ENCODE data around the gene PRDX3.
"Not testable (repeated sequence)": the region's sequence is repeated elsewhere in the genome, so short reads cannot be mapped to it uniquely, and the experiment has no call there.

Gene PRDX3

GRCh38 chr10:119206603-119207365 is 28.2 kb upstream of the PRDX3 start:
- peak; percentile 91 for DNase-seq (ENCODE audit: low read depth, low spot score)

DNA sequence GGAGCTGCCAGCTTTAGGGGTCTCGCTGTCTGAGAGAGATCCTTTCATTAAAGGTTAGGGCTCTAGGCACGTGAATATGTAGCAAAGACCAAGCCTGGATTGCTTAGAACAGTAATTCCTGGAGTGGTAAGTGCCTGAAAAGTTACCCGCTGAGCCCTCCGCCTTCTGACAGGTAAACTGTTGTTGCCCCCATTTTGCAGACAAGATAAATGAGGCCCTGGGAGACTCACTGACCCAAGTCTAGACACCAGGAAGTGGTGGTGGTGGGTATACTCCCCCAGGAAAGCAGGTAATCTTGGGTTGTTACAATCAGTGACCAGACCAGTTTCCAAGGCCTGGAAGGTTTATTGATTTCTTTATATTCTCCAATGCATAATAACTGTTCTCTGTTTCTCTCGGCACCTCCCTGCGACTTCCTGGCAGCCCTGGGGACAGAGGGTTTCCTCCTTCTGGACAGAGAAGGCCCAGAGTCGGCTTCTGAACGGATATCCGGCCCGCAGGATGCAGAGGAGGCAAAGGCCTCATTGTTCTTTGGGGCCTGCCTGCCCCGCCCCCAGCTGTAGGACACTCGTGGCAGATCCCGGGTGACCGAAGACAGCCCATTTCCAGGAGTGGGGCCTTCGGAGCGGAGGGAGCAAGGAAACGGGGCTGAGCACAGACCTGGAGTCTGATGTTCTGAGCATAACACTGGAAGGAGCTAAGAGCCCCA is 27.4 kb upstream of the PRDX3 start:
- no peak for DNase-seq (ENCODE audit: low read depth, low spot score)

DNA sequence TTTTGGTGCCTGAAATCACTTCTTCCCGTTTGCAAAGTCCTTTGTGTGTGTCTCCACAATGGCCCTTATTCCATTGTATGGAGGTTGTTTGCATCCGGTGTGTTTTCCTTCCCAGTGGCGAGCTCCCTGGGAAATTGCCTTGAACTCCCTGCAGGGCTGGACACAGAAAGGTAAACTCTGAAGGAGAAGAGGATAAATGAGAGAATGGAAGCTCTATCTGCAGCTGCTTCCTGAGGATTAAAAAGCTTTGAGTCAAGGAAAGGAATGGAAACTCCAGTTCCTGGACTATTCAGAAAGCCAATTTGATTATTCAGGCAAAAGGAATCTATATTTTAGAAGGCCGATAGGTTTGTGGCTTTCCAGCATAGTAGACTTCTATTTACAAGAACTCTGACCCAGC is 24.4 kb upstream of the PRDX3 start:
- peak; percentile 54 for DNase-seq (ENCODE audit: low read depth, low spot score)

DNA sequence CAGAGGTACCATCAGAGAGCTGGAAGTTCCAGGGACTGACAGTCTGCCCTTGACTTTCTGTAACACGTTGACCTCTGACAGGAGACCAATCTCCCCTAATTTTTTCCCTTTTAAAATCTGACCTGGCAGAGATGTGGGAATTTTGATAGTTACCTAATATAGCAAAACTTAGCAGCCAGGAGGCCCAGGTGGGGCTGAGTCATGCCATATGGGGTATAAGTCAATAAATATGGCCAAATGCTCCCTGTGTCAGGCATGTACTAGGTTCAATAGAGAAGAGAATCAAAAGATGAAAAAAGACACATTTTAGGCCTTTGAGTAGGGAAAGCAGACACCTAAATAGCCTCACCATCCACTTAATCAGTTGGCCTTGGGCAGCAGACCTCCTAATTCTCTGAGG is 22.6 kb upstream of the PRDX3 start:
- no peak for DNase-seq (ENCODE audit: low read depth, low spot score)

GRCh38 chr10:119199231-119199992 is 20.8 kb upstream of the PRDX3 start:
- peak; percentile 87 for DNase-seq (ENCODE audit: low read depth, low spot score)

DNA sequence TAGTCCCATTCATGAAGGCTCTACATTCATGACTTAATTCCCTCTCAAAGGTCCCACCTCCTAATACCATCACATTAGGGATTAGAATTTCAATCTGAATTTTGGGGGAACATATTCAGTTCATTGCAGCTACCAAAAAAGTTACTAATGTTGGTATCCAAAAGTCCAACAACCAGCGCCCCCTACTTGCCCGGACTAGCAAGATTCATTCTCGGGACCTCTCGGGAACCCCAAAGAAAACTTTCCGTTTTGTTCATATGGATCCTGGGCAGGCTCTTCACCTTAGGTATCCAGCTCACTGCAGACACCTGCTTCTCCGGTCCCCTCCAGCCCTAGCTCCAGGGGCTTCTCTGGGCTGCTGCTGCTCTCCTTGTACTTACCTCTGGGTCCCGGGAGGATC is 19.8 kb upstream of the PRDX3 start:
- no peak for DNase-seq (ENCODE audit: low read depth, low spot score)

GRCh38 chr10:119197921-119198320 is 19.3 kb upstream of the PRDX3 start:
- peak; percentile 47 for DNase-seq (ENCODE audit: low read depth, low spot score)

GRCh38 chr10:119191881-119192280 is 13.3 kb upstream of the PRDX3 start:
- peak; percentile 30 for DNase-seq (ENCODE audit: low read depth, low spot score)

DNA sequence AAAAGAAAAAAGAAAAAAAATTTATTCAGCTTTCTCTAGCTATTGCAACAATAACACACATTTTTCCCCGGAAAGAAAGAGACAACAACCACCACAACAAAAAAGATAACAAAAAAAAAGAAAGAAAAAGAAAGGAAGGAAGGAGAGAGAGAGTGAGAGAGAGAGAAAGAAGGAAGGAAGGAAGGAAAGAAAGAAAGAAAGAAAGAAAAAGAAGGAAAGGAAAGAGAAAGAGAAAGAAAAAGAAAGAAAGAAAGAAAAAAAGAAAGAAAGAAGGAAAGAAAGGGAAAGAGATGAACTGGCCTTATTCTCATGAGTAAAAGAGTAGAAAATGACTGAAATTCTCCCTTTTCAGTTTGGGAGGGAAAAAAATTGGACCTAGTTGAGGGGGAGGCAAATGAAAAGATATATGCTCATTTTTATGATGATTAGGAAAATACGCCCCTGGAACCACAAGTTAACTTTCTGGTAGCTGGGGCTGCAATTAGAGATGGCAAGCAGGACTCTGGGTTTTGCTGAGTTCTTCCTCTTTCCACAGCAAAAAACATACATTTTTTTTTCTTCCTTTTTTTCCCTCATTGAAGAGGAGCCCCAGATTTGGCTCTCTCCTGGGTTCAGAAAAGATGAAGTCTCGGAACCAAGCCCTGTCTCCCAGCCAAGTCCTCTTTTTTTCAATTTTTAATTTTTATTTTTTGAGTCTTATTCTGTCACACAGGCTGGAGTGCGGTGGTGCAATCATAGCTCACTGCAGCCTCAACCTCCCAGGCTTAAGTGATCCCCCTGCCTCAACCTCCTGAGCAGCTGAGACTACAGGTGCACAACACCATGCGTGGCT is 12.6 kb upstream of the PRDX3 start:
- DNase-seq (ENCODE audit: low read depth, low spot score): no peak

GRCh38 chr10:119190353-119190752 is 11.7 kb upstream of the PRDX3 start:
- peak; percentile 92 for DNase-seq (ENCODE audit: low read depth, low spot score)

GRCh38 chr10:119189811-119190282 is 11.2 kb upstream of the PRDX3 start:
- peak; percentile 84 for DNase-seq (ENCODE audit: low read depth, low spot score)

GRCh38 chr10:119183664-119184412 is 5.2 kb upstream of the PRDX3 start:
- no peak for DNase-seq (ENCODE audit: low read depth, low spot score)

- not testable (repeated sequence) for DNase-seq (ENCODE audit: low read depth, low spot score)
These were observed 2.3 kb upstream of the PRDX3 start for GRCh38 chr10:119180850-119181400.

DNA sequence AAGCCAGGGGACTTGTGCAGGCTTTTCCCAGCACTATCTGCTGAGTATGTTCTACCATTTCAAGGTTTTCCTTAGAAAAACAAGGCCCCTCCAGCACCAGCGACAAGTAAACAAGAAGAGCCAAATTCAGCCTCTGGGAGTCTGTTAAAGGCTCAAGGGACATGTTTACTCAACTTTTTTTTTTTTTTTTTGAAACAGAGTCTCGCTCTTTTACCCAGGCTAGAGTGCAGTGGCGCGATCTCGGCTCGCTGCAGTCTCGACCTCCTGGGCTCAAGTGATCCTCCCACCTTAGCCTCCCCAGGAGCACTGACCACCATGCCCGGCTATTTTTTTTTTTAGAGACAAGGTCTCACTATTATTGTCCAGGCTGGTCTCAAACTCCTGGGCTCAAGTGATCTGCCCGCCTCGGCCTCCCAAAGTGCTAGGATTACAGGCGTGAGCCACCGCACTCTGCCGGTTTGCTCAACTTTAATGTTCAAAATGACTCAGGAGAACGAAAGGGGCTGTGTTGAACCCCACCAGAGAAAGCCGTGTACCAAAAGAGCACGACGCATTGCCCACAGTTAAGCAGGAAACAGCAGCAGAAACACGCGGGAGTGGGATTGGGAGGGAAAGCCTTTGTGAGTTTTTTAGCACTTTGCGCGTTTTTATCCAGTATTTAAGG is 772 bp downstream of the PRDX3 start:
- no peak for DNase-seq (ENCODE audit: low read depth, low spot score)

- no peak for DNase-seq (ENCODE audit: low read depth, low spot score)
These were observed 2.4 kb downstream of the PRDX3 start for GRCh38 chr10:119176166-119176565.

DNA sequence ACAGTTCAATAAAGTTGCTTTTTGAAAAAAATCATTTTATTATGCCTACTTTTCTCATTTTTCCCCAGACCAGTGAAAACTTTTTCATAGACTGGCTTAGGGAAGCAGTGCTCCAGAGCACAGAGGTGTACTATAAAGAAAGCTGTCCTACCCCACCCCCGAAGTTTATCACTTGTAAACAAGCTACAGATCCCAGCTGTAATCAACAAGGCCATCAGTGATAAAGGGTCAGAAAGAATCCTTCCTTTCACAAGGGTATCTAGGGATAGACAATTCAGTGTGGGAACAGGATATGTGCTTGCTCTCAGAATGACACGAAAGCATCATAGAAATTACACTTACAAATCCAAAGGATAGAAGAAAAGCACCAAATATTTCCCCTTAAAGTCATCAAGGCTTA is 4.5 kb downstream of the PRDX3 start:
- no peak for DNase-seq (ENCODE audit: low read depth, low spot score)

- no peak for DNase-seq (ENCODE audit: low read depth, low spot score)
These were observed 11.6 kb downstream of the PRDX3 start for GRCh38 chr10:119167041-119167440.

- no peak for DNase-seq (ENCODE audit: low read depth, low spot score)
These were observed 12.0 kb downstream of the PRDX3 start for GRCh38 chr10:119166564-119166963.

- DNase-seq (ENCODE audit: low read depth, low spot score): no peak
These were observed 12.5 kb downstream of the PRDX3 start for GRCh38 chr10:119166118-119166500.

Measured in astrocyte of the hippocampus (primary cell).